Lower leg skin (tissue), 3 donors: ENCODE data around the gene AOPEP.

ENCODE experiments used
- CTCF ChIP-seq, 3 donors: fragments of 450-650 bp; IDR thresholded peaks; one replicate each; pipeline ENCODE4 v1.5.1; 2016; ENCODE audit warnings: antibody characterized with exemption in 3 of 3, mild to moderate bottlenecking in 3 of 3, moderate library complexity in 2 of 3
- POLR2A ChIP-seq, 2 donors: fragments of 450-650 bp; IDR thresholded peaks; one replicate each; pipeline ENCODE4 v1.6.1; 2016 to 2017; ENCODE audit warnings: antibody characterized with exemption in 2 of 2, mild to moderate bottlenecking in 1 of 2, moderate library complexity in 1 of 2

- TF ChIP-seq CTCF (IDR thresholded peaks at IDR 0.05): no peak
- TF ChIP-seq POLR2A (IDR thresholded peaks at IDR 0.05): no peak
Measured at GRCh38 chr9:94918038-94918753, 191.7 kb downstream of the AOPEP start.
